HG02642 (cell line): Measurements from ENCODE around the gene TRIM7.

Experiments
- ATAC-seq: cut with Tn5 transposase; IDR thresholded peaks from one replicate; pipeline ENCODE4 v1.9.1; 2021; ENCODE audit warnings: mild to moderate bottlenecking; ENCODE audit not compliant: unreplicated experiment, poor library complexity

TRIM7 gene

DNA sequence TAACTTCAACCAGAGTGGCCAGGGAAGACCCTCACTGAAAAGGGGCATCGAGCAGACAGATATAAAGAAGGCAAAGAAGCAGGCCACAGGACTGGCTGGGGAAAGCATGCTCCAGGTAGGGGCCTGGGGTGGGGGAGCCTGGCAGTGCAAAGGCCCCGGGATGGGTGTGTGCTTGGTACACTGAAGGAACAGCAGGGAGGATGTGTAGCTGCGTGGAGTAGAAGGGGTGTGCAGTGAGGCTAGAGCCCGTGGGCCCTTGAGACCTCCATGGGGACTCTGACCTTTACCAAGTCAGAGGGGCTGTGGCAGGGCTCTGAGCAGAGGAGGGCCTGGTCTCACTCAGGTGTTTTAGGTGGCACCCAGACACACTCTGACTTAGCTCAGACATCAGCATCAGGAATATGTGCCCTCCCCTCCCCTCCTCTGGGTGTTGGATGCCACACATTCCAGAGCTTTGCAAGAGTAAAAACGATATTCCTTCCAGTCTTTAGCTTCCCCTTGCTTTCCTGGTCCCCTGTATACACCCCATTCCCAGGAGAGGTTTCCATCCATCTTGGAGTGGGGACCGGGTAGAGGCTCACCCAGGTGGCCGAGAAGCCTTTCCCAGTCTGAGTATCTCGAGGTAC lies 7.6 kb downstream of the TRIM7 start:
- no peak for ATAC-seq

DNA sequence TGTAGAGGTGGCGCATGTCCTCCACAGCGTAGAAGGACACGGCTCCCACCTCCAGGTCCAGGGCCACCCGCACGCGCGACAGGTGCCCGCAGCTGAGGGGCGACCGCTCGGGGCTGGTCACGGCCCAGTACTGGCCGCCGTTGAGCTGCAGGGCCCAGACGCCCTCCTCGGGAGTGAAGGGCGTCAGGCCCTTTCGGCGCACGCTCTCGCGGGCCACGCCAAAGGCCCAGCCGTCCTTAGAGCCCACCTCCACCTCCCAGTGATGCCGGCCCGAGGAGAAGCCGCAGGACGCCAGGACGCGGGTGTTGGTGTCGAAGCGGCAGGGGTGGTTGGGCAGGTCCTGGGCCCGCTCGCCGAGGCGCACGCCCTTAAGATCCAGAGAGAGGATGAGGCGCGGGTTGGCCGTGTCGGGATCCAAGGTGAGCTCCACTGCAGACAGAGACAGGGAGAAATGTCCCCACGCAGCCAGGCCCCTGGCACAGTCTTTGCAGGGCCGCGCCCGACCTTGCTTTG lies 9.7 kb downstream of the TRIM7 start:
- no peak for ATAC-seq

DNA sequence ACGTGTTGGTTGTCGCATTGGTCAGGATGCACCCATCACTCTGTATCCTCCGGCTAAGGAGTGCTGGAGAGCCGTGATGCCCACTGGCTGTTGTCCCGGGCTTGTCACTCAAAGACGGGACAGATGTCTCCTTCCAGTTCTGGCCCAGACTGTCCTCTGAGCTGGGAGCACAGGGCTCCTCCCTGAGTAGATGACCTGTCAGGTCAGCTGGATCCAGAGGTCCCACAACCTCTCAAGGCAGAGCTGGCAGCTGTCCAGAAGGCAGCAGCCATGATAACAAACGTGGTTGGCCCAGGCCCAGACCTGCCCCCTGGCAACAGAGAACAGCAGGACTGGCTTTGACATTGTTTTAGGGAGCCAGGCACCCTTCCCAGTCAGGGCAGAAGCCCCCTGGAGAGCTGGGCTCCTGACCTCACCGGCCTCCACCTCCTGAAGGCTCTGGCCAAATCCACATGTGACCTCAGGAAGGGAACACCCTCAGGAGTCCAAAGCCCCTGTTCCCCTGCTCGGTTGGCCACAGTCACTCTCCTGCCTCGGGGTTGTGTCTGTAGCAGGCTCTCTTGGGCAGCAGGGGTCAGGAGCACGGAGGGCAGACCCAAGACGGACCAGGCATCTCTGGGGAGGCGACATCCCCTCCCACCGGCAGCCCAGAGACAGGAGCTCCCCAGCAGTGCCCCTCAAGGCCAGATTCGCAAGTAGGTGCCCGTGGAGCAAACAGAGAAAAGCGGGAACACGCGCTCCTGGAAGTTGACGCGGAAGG lies 10.3 kb downstream of the TRIM7 start:
- no peak for ATAC-seq

- no peak for ATAC-seq
Measured at GRCh38 chr5:181193656-181194055, 11.3 kb downstream of the TRIM7 start.

GRCh38 chr5:181192337-181193046 lies 12.5 kb downstream of the TRIM7 start:
- no peak for ATAC-seq

GRCh38 chr5:181191526-181192336 lies 13.3 kb downstream of the TRIM7 start:
- peak; percentile 69 for ATAC-seq

GRCh38 chr5:181190711-181191525 lies 14.1 kb downstream of the TRIM7 start:
- peak; percentile 19 for ATAC-seq

- ATAC-seq: no peak
Measured at GRCh38 chr5:181189962-181190710, 14.9 kb downstream of the TRIM7 start.

GRCh38 chr5:181189363-181189961 lies 15.5 kb downstream of the TRIM7 start:
- no peak for ATAC-seq

GRCh38 chr5:181188700-181189362 lies 16.2 kb downstream of the TRIM7 start:
- no peak for ATAC-seq

- ATAC-seq: no peak
Measured at GRCh38 chr5:181187500-181188213, 17.3 kb downstream of the TRIM7 start.

GRCh38 chr5:181186986-181187499 lies 18.0 kb downstream of the TRIM7 start:
- ATAC-seq: no peak

- no peak for ATAC-seq
Measured at GRCh38 chr5:181186022-181186421, 19.0 kb downstream of the TRIM7 start.

DNA sequence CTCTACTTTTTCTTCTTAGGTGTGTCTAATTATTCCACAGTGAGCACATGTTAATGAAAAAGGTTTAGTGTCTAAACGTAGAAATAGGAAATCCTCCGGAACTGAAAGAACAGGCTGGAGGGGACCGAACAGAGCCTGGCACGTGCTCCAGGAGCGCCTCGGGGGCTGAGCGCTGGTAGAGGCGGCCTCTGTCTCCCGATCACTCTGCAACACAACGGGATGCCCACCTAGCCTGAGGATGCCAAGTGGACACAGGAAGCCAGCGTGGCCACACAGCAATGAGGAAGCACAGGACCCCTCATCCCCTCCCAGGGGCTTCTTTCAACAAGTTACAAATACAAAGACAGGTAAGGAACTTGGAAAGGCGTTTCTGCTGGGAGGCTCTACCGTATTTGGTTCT lies 19.4 kb downstream of the TRIM7 start:
- ATAC-seq: no peak

DNA sequence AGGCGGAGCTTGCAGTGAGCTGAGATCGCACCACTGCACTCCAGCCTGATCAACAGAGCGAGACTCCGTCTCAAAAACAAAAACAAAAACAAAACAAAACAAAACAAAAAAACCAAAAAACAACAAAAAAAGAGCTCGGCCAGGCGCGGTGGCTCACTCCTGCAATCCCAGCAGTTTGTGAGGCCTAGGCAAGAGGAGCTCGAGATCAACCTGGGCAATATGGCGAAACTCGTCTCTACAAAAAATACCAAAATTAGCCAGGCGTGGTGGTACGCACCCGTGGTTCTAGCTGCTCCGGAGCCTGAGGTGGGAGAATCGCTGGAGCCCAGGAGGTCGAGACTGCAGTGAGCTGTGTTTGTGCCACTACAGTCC lies 20.2 kb downstream of the TRIM7 start:
- no peak for ATAC-seq

GRCh38 chr5:181182651-181183050 lies 22.3 kb downstream of the TRIM7 start:
- ATAC-seq: no peak
